NT2/D1 (cell line): ENCODE measurements around the gene TMEM273.

Experiments
- DNase-seq: peaks from one replicate; pipeline ENCODE4 v3.0.0-alpha.2; 2011; ENCODE audit warnings: low read depth, low spot score
- H3K27me3 ChIP-seq: 2 replicates; pipeline ENCODE4 v1.6.0; 2011; ENCODE audit warnings: mild to moderate bottlenecking; ENCODE audit not compliant: insufficient read length, insufficient read depth
- H3K36me3 ChIP-seq: 2 replicates; pipeline ENCODE4 v1.6.1; 2011; ENCODE audit warnings: mild to moderate bottlenecking, low read length, mixed read lengths; ENCODE audit not compliant: insufficient read depth, insufficient read length
- H3K4me1 ChIP-seq: 2 replicates; pipeline ENCODE4 v1.5.1; 2011; ENCODE audit not compliant: insufficient read depth, insufficient read length
- H3K4me3 ChIP-seq: 2 replicates; pipeline ENCODE4 v1.5.1; 2011; ENCODE audit warnings: low read depth; ENCODE audit not compliant: insufficient read length
- H3K9ac ChIP-seq: 2 replicates; pipeline ENCODE4 v1.6.0; 2011; ENCODE audit warnings: low read depth; ENCODE audit not compliant: insufficient read length
- H3K9me3 ChIP-seq: 2 replicates; pipeline ENCODE4 v1.5.1; 2011; ENCODE audit warnings: mild to moderate bottlenecking, low read length; ENCODE audit not compliant: insufficient read depth
- SUZ12 ChIP-seq: IDR thresholded peaks from 2 replicates; pipeline ENCODE4 v1.6.1; 2011; ENCODE audit not compliant: insufficient read length, insufficient read depth; ENCODE audit errors: extremely low read depth
- YY1 ChIP-seq: IDR thresholded peaks from 2 replicates; pipeline ENCODE4 v1.6.1; 2011; ENCODE audit not compliant: insufficient read length, insufficient read depth
- ZNF274 ChIP-seq: IDR thresholded peaks from 2 replicates; pipeline ENCODE4 v1.6.1; 2011; ENCODE audit warnings: mild to moderate bottlenecking, low read depth, low read length

TMEM273 gene

GRCh38 chr10:49136525-49136924, 51.7 kb downstream of the TMEM273 start:
- H3K27me3 ChIP-seq, result no peaks in the 10 kb centered on the region
- H3K4me3 ChIP-seq, result no peak overlapping the region
- peaks cover 10% of the 10 kb centered on the region for H3K4me1 ChIP-seq
- H3K9me3 ChIP-seq, result no peaks in the 10 kb centered on the region
- no peak for DNase-seq
- no peaks in the 10 kb centered on the region for H3K36me3 ChIP-seq
- TF ChIP-seq YY1 (no peak), SUZ12 (no peak), ZNF274 (no peak)
- no peak overlapping the region for H3K9ac ChIP-seq

GRCh38 chr10:49135575-49136313, 52.4 kb downstream of the TMEM273 start:
- peaks cover 10% of the 10 kb centered on the region for H3K4me1 ChIP-seq
- no peak overlapping the region for H3K4me3 ChIP-seq
- H3K9ac ChIP-seq, result no peak overlapping the region
- H3K27me3 ChIP-seq, result no peaks in the 10 kb centered on the region
- no peak for TF ChIP-seq ZNF274
- no peak for TF ChIP-seq SUZ12
- TF ChIP-seq YY1, result no peak
- no peaks in the 10 kb centered on the region for H3K9me3 ChIP-seq
- no peak for DNase-seq
- H3K36me3 ChIP-seq, result no peaks in the 10 kb centered on the region

DNA sequence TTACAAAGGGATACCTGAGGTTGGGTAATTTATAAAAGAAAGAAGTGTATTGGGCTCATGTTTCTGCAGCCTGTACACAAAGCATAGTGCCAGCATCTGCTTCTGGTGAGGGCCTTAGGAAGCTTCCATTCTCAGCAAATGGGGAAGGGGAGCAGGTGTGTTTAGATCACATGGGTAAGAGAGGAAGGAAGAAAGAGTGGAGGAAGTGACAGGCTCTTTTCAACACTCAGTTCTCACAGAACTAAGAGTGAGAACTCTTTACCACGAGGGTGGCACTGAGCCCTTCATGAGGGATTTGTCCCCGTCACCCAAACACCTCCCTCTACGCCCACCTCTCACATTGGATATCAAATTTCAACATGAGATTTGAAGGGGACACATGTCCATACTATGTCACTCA, 53.9 kb downstream of the TMEM273 start:
- no peak for TF ChIP-seq ZNF274
- TF ChIP-seq SUZ12, result no peak
- no peaks in the 10 kb centered on the region for H3K9me3 ChIP-seq
- no peaks in the 10 kb centered on the region for H3K36me3 ChIP-seq
- no peaks in the 10 kb centered on the region for H3K27me3 ChIP-seq
- no peak overlapping the region for H3K9ac ChIP-seq
- H3K4me1 ChIP-seq, result no peaks in the 10 kb centered on the region
- no peak overlapping the region for H3K4me3 ChIP-seq
- DNase-seq, result no peak

DNA sequence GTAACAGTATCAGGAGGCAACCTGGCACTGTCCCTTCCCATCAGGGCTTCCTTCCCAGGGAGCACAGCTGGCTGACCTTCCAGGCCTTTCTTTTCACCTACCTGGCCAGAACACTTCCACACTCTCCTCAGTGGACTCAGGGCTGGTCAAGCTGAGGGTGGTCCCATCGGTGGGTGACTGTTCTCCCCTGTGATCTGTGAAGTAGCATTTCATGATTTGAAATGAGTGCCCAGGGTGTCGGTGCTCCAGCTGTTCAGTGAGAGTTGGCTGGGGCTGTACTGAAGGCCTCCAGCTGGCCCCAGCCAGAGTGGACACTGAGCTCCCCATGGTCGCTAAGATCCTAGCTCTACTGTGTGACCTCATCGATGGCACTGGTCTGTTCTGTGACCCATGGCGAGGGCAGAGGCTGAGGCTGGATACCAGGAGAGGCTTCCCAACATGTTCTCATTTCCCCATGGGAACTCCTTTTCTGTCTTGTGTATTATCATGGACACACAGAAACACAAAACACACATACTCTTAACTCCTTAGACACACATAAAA, 54.4 kb downstream of the TMEM273 start, which contains the start of gene FAM170B:
Gene FAM170B, minus strand, starts transcription at position 316 of the 543 bp plus-strand sequence. Its CDS starts 103 bp downstream, at position 213.
- DNase-seq, result no peak

GRCh38 chr10:49132362-49132737, 55.8 kb downstream of the TMEM273 start:
- Histone ChIP-seq H3K4me3 (no peak overlapping the region), H3K4me1 (no peaks in the 10 kb centered on the region), H3K9me3 (no peaks in the 10 kb centered on the region), H3K36me3 (no peaks in the 10 kb centered on the region), H3K9ac (no peak overlapping the region), H3K27me3 (no peaks in the 10 kb centered on the region)
- no peak for DNase-seq
- TF ChIP-seq YY1 (no peak), ZNF274 (no peak), SUZ12 (no peak)

More for the DNA sequence above, 54.4 kb downstream of the TMEM273 start, which contains the start of gene FAM170B:
- TF ChIP-seq SUZ12, result no peak
- no peak for TF ChIP-seq ZNF274
- no peak for TF ChIP-seq YY1
- Histone ChIP-seq H3K4me1 (no peaks in the 10 kb centered on the region), H3K27me3 (no peaks in the 10 kb centered on the region), H3K36me3 (no peaks in the 10 kb centered on the region), H3K9ac (no peak within 1 kb of the TSS), H3K4me3 (no peak within 1 kb of the TSS), H3K9me3 (no peaks in the 10 kb centered on the region)

- DNase-seq, result no peak
- no peaks in the 10 kb centered on the region for H3K9me3 ChIP-seq
- no peak overlapping the region for H3K4me3 ChIP-seq
- no peaks in the 10 kb centered on the region for H3K4me1 ChIP-seq
- TF ChIP-seq ZNF274, result no peak
- no peak for TF ChIP-seq YY1
- TF ChIP-seq SUZ12, result no peak
- no peaks in the 10 kb centered on the region for H3K27me3 ChIP-seq
- H3K9ac ChIP-seq, result no peak overlapping the region
- H3K36me3 ChIP-seq, result no peaks in the 10 kb centered on the region
Measured at GRCh38 chr10:49131507-49132361, 56.5 kb downstream of the TMEM273 start.

DNA sequence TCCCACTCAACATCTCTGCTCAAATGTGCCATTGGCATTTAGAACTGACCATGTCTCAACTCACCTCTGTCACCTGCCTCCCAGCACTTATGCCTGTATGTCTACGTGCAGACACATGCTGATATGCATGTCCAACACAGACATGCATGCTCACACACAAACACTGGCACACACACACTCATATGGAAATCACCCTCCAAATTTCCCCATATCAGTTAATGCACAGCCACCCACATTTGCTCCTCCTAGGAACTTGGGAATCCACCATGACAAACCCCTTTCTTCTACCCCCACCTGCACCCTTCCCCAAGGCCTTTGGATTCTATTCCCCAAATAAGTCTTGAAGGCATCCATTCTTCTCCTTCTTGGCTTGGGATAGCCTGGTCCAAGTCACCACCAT, 58.8 kb downstream of the TMEM273 start:
- Histone ChIP-seq H3K27me3 (no peaks in the 10 kb centered on the region), H3K4me3 (no peak overlapping the region), H3K36me3 (no peaks in the 10 kb centered on the region), H3K9ac (no peak overlapping the region), H3K4me1 (no peaks in the 10 kb centered on the region), H3K9me3 (no peaks in the 10 kb centered on the region)
- TF ChIP-seq YY1, result no peak
- no peak for TF ChIP-seq SUZ12
- no peak for TF ChIP-seq ZNF274
- no peak for DNase-seq
